ENCODE data around the gene AAK1.

AAK1 gene

GRCh38 chr2:69559442-69560146 is 83.9 kb downstream of the AAK1 start:
- Histone ChIP-seq H3K27ac (ENCODE audit: low read depth, low read length) (no peak overlapping the region), H3K27me3 (ENCODE audit: low read length) (no peaks in the 10 kb centered on the region), H4K20me1 (ENCODE audit: low read depth, low read length) (no peaks in the 10 kb centered on the region), H3K9me2 (replicated peaks; ENCODE audit: insufficient read depth, low read length) (no peaks in the 10 kb centered on the region), H3K9ac (ENCODE audit: low read length) (no peak overlapping the region), H3F3A (ENCODE audit: insufficient read depth) (no peaks in the 10 kb centered on the region), H3K4me3 (ENCODE audit: insufficient read depth, low read length, poor library complexity, severe bottlenecking) (no peak overlapping the region), H2AFZ (ENCODE audit: low read depth, low read length, severe bottlenecking) (no peak overlapping the region), H3K4me2 (ENCODE audit: low read depth, low read length, poor library complexity, severe bottlenecking) (no peak overlapping the region), H3K36me3 (ENCODE audit: low read length) (no peaks in the 10 kb centered on the region), H3K79me2 (ENCODE audit: insufficient read depth, low read length) (no peaks in the 10 kb centered on the region), H3K9me3 (ENCODE audit: insufficient read depth, low read length) (no peaks in the 10 kb centered on the region)
- TF ChIP-seq EZH2phosphoT487 (conservative IDR thresholded peaks at IDR 0.05; ENCODE audit: low read length) = no peak
- peak; percentile 39 for TF ChIP-seq CTCF (IDR thresholded peaks at IDR 0.05; ENCODE audit: insufficient read depth, low read length, poor library complexity, severe bottlenecking)

- Histone ChIP-seq H2AFZ (ENCODE audit: low read depth, low read length, severe bottlenecking) (no peak overlapping the region), H3K9ac (ENCODE audit: low read length) (no peak overlapping the region), H3K36me3 (ENCODE audit: low read length) (no peaks in the 10 kb centered on the region), H3K27me3 (ENCODE audit: low read length) (no peaks in the 10 kb centered on the region), H3K4me3 (ENCODE audit: insufficient read depth, low read length, poor library complexity, severe bottlenecking) (no peak overlapping the region), H3K79me2 (ENCODE audit: insufficient read depth, low read length) (no peaks in the 10 kb centered on the region), H3K4me2 (ENCODE audit: low read depth, low read length, poor library complexity, severe bottlenecking) (no peak overlapping the region), H3K9me3 (ENCODE audit: insufficient read depth, low read length) (no peaks in the 10 kb centered on the region), H4K20me1 (ENCODE audit: low read depth, low read length) (no peaks in the 10 kb centered on the region), H3F3A (ENCODE audit: insufficient read depth) (no peaks in the 10 kb centered on the region), H3K27ac (ENCODE audit: low read depth, low read length) (no peak overlapping the region), H3K9me2 (replicated peaks; ENCODE audit: insufficient read depth, low read length) (no peaks in the 10 kb centered on the region)
- TF ChIP-seq EZH2phosphoT487 (conservative IDR thresholded peaks at IDR 0.05; ENCODE audit: low read length) (no peak), CTCF (IDR thresholded peaks at IDR 0.05; ENCODE audit: insufficient read depth, low read length, poor library complexity, severe bottlenecking) (no peak)
Observed at GRCh38 chr2:69556008-69556407, 87.5 kb downstream of the AAK1 start.

DNA sequence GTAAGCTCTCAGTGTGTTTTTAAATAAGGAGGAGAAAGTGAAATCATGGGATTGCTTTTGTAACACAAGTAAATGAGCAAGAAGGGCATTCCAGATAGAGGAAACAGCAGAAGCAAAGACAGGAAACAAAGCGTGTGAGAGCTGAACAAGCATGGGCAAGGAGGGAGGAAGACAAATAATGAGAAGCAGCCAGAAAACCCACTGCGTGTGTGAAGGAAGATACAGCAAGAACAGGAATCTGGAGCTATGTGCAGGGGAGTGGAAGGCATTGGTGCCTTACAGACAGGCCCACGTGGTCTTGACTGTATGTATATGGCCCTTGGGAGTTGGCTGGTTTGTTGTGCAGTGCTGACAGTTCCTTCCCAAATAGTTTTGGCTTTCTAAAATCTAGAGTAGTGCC is 88.6 kb downstream of the AAK1 start:
- no peak overlapping the region for H3K4me3 ChIP-seq (ENCODE audit: insufficient read depth, low read length, poor library complexity, severe bottlenecking)
- TF ChIP-seq EZH2phosphoT487 (conservative IDR thresholded peaks at IDR 0.05; ENCODE audit: low read length) = no peak
- no peak for TF ChIP-seq CTCF (IDR thresholded peaks at IDR 0.05; ENCODE audit: insufficient read depth, low read length, poor library complexity, severe bottlenecking)
- H3K36me3 ChIP-seq (ENCODE audit: low read length) = no peaks in the 10 kb centered on the region
- H4K20me1 ChIP-seq (ENCODE audit: low read depth, low read length) = no peaks in the 10 kb centered on the region
- H3K9me2 ChIP-seq (replicated peaks; ENCODE audit: insufficient read depth, low read length) = no peaks in the 10 kb centered on the region
- no peaks in the 10 kb centered on the region for H3F3A ChIP-seq (ENCODE audit: insufficient read depth)
- H3K9ac ChIP-seq (ENCODE audit: low read length) = no peak overlapping the region
- no peak overlapping the region for H3K4me2 ChIP-seq (ENCODE audit: low read depth, low read length, poor library complexity, severe bottlenecking)
- no peak overlapping the region for H2AFZ ChIP-seq (ENCODE audit: low read depth, low read length, severe bottlenecking)
- no peaks in the 10 kb centered on the region for H3K79me2 ChIP-seq (ENCODE audit: insufficient read depth, low read length)
- H3K27me3 ChIP-seq (ENCODE audit: low read length) = no peaks in the 10 kb centered on the region
- no peaks in the 10 kb centered on the region for H3K9me3 ChIP-seq (ENCODE audit: insufficient read depth, low read length)
- H3K27ac ChIP-seq (ENCODE audit: low read depth, low read length) = no peak overlapping the region
